Stomach (tissue), 4 donors: ENCODE measurements around the gene PRKACG.

ENCODE experiments used
- EP300 ChIP-seq: sonication (generic); formaldehyde crosslinking; IDR thresholded peaks from one replicate; pipeline ENCODE4 v1.6.1; 2017; ENCODE audit warnings: antibody characterized with exemption
- TF ChIP-seq, protein P1 (sequence below), 7 experiments: fragments of 450-650 bp in 4 of 7; fragments of 200-600 bp in 3 of 7; sonication (generic) in 3 of 7; IDR thresholded peaks; one replicate each; pipeline ENCODE4 v1.5.1; 2016 to 2019; ENCODE audit warnings: antibody characterized with exemption in 7 of 7, control low read depth in 2 of 7, mild to moderate bottlenecking in 1 of 7

DNA sequence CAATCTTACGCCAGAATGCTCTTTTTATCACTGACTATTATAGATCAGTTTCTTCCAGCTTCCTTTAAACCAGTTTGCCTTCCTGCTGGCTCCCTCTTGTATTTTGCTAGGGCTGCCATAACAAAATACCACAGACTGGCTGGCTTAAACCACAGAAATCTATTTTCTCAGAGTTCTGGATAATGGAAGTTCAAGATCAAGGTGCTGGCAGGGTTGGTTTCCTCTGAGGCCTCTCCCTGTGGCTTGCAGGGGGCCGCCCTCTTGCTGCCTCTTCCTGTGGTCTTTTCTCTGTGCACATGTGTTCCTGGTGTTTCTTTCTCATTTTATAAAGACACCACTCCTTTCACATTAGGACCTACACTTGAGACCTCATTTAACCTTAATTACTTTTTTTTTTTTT, 14.8 kb upstream of the PRKACG start:
- TF ChIP-seq, protein P1, sequence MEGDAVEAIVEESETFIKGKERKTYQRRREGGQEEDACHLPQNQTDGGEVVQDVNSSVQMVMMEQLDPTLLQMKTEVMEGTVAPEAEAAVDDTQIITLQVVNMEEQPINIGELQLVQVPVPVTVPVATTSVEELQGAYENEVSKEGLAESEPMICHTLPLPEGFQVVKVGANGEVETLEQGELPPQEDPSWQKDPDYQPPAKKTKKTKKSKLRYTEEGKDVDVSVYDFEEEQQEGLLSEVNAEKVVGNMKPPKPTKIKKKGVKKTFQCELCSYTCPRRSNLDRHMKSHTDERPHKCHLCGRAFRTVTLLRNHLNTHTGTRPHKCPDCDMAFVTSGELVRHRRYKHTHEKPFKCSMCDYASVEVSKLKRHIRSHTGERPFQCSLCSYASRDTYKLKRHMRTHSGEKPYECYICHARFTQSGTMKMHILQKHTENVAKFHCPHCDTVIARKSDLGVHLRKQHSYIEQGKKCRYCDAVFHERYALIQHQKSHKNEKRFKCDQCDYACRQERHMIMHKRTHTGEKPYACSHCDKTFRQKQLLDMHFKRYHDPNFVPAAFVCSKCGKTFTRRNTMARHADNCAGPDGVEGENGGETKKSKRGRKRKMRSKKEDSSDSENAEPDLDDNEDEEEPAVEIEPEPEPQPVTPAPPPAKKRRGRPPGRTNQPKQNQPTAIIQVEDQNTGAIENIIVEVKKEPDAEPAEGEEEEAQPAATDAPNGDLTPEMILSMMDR (IDR thresholded peaks at IDR 0.05): no peak
- TF ChIP-seq EP300: no peak
